K562 (cell line): Measurements from ENCODE around the gene FBXW11. TPM values are rescaled to one million over a fixed set of nuclear protein-coding genes. Genes with fewer than 3 reads are reported as not detected.

Experiments used
- ATAC-seq: fragments of 200-7000 bp; cut with Tn5 transposase; 3 replicates; pipeline ENCODE4 v1.9.1; 2020; ENCODE audit warnings: moderate library complexity
- BruUV-seq: library from RNA; stranded (reverse); fragments of 400-500 nt; replicated peaks from 2 replicates; lab custom pipeline; 2021; lab: Mats Ljungman, UMichigan
- CTCF ChIA-PET: fragments of 300-600 bp; formaldehyde crosslinking; extraction: SDS; loops from one replicate; lab custom pipeline; 2021; ENCODE audit warnings: low intra/inter-chr PET ratio; lab: Yijun Ruan, JAX
- POLR2A ChIA-PET: fragments of 300-600, 350-650 bp; sonication (Branson Sonifier 250); formaldehyde crosslinking; extraction: SDS; loops from one replicate; lab custom pipeline; 2021; ENCODE audit warnings: antibody characterized with exemption, inconsistent platforms; lab: Yijun Ruan, JAX
- DNase-seq, 4 experiments: peaks; one replicate each; pipeline versions ENCODE4 v3.0.0 to v3.0.0-alpha.2; 2011 to 2018; ENCODE audit warnings: low spot score in 3 of 4, mixed read lengths in 3 of 4; ENCODE audit errors: extremely low read depth in 1 of 4
- FAIRE-seq: peaks from 2 replicates; lab custom pipeline; 2011; peaks lifted over from hg19 to GRCh38; lab: Jason Lieb, UNC
- H2AFZ ChIP-seq: 2 replicates; pipeline ENCODE4 v1.6.0; 2011; ENCODE audit warnings: low read depth, low read length, control low read depth, inconsistent platforms
- H3K27ac ChIP-seq: fragments of 200-600 bp; 3 replicates; pipeline ENCODE4 v1.8.0; 2011; ENCODE audit warnings: low read depth, mild to moderate bottlenecking, control low read depth, inconsistent platforms, low read length, moderate library complexity, mixed read lengths; ENCODE audit errors: extremely low read depth
- H3K27me3 ChIP-seq, 2 experiments: fragments of 300-600 bp in 1 of 2; 2 replicates in 1 of 2; 3 replicates in 1 of 2; pipeline versions ENCODE4 v1.6.0 to v1.8.0; 2011; ENCODE audit warnings: inconsistent platforms in 2 of 2, low read length in 2 of 2, mild to moderate bottlenecking in 1 of 2, mixed read lengths in 1 of 2, moderate library complexity in 1 of 2; ENCODE audit not compliant: control insufficient read depth in 2 of 2, insufficient read depth in 2 of 2
- H3K36me3 ChIP-seq: fragments of 300-600 bp; 3 replicates; pipeline ENCODE4 v1.8.0; 2011; ENCODE audit warnings: mild to moderate bottlenecking, low read length, inconsistent platforms; ENCODE audit not compliant: control insufficient read depth, insufficient read depth
- H3K4me1 ChIP-seq, 2 experiments: fragments of 200-600 bp in 1 of 2; replicated peaks in 1 of 2; 2 replicates in 1 of 2; 3 replicates in 1 of 2; pipeline versions ENCODE4 v1.5.1 to v1.8.0; 2011; ENCODE audit warnings: inconsistent platforms in 2 of 2, low read length in 2 of 2, mild to moderate bottlenecking in 1 of 2, mixed read lengths in 1 of 2, moderate library complexity in 1 of 2; ENCODE audit not compliant: control insufficient read depth in 2 of 2, insufficient read depth in 2 of 2
- H3K4me2 ChIP-seq: 2 replicates; pipeline ENCODE4 v1.6.1; 2011; ENCODE audit warnings: low read length, control low read depth, inconsistent platforms, mixed read lengths; ENCODE audit not compliant: insufficient read depth
- H3K4me3 ChIP-seq: fragments of 200-600 bp; sonication (generic), shearing (Covaris generic); 2 replicates; pipeline ENCODE4 v1.5.1; 2016; ENCODE audit warnings: control low read depth, inconsistent platforms
- H3K79me2 ChIP-seq: fragments of 200-600 bp; 3 replicates; pipeline ENCODE4 v1.8.0; 2011; ENCODE audit warnings: low read length, inconsistent platforms; ENCODE audit not compliant: control insufficient read depth, insufficient read depth
- H3K9ac ChIP-seq, 2 experiments: 2 replicates each; pipeline versions ENCODE4 v1.6.0 to v1.6.1; 2011; ENCODE audit warnings: low read depth in 2 of 2, low read length in 2 of 2, control low read depth in 1 of 2, inconsistent platforms in 1 of 2, mild to moderate bottlenecking in 1 of 2, mixed read lengths in 1 of 2; ENCODE audit not compliant: insufficient read depth in 1 of 2
- H3K9me1 ChIP-seq: one replicate; pipeline ENCODE4 v1.6.0; 2011; ENCODE audit warnings: inconsistent platforms, mild to moderate bottlenecking, low read length, moderate library complexity; ENCODE audit not compliant: control insufficient read depth, insufficient read depth
- H3K9me3 ChIP-seq: replicated peaks from 2 replicates; pipeline ENCODE4 v1.5.1; 2011; ENCODE audit warnings: low read depth, low read length, inconsistent platforms; ENCODE audit not compliant: control insufficient read depth, insufficient read depth
- H4K20me1 ChIP-seq: replicated peaks from 2 replicates; pipeline ENCODE4 v1.6.1; 2011; ENCODE audit warnings: low read length, inconsistent platforms, mixed read lengths; ENCODE audit not compliant: control insufficient read depth, insufficient read depth
- BRCA1 ChIP-seq, 2 experiments: fragments of 450-650 bp in 1 of 2; sonication (generic) in 1 of 2; formaldehyde crosslinking in 1 of 2; IDR thresholded peaks; 2 replicates each; pipeline versions ENCODE4 v1.5.0 to v1.6.1; 2017 to 2020; ENCODE audit warnings: mild to moderate bottlenecking in 1 of 2, missing genetic modification reagents in 1 of 2
- CCAR2 ChIP-seq: fragments of 200-400 bp; formaldehyde crosslinking; IDR thresholded peaks from 2 replicates; pipeline ENCODE4 v1.6.1; 2017; ENCODE audit warnings: mild to moderate bottlenecking, low read depth, low read length
- HDAC2 ChIP-seq: fragments of 450-650 bp; IDR thresholded peaks from 2 replicates; pipeline ENCODE4 v1.6.1; 2016; ENCODE audit warnings: mild to moderate bottlenecking
- LARP7 ChIP-seq: fragments of 450-650 bp; IDR thresholded peaks from 2 replicates; pipeline ENCODE4 v1.6.1; 2016
- TAF9B ChIP-seq: fragments of 450-650 bp; IDR thresholded peaks from 2 replicates; pipeline ENCODE4 v1.6.1; 2018; ENCODE audit warnings: mild to moderate bottlenecking; ENCODE audit not compliant: partially characterized antibody
- TFAM ChIP-seq: fragments of 250-450 bp; sonication (Bioruptor Pico); conservative IDR thresholded peaks from 2 replicates; pipeline ENCODE4 v1.5.0; 2021; ENCODE audit warnings: mild to moderate bottlenecking, moderate library complexity
- ZBTB17 ChIP-seq: fragments of 450-650 bp; formaldehyde crosslinking; IDR thresholded peaks from 2 replicates; pipeline ENCODE4 v1.4.0; 2020; ENCODE audit warnings: mild to moderate bottlenecking
- ZNF212 ChIP-seq: fragments of 450-650 bp; formaldehyde crosslinking; IDR thresholded peaks from 2 replicates; pipeline ENCODE4 v1.4.0; 2020; ENCODE audit warnings: mild to moderate bottlenecking
- WGBS: fragments of 100-300 bp; shearing (Covaris generic); methylation state at CpG from one replicate; pipeline ENCODE4 v1.1.6; 2016; ENCODE audit warnings: low coverage, mixed read lengths; ENCODE audit not compliant: insufficient coverage; ENCODE audit errors: missing lambda C conversion rate; 5-methylcytosine and 5-hydroxymethylcytosine counted together
- in situ Hi-C: fragments of 300-500 bp; cut with MboI; formaldehyde crosslinking; loops from 4 replicates; pipeline ENCODE4 v1.15.0; 2018; ENCODE audit warnings: inconsistent platforms, mixed read lengths
- intact Hi-C: fragments of 100-400 bp; cut with micrococcal nuclease; formaldehyde crosslinking; loops from 2 replicates; pipeline ENCODE4 v1.14.2; 2022
- polyA plus RNA-seq, 8 experiments: library from polyadenylated mRNA; depleted of rRNA in 4 of 8; stranded (reverse) in 5 of 8; unstranded in 3 of 8; fragments of >200 nt; fragmentation: Nextera tagmentation in 2 of 8; fragmentation: Illumina TruSeq in 1 of 8; extraction: Ambion mirVana in 2 of 8; extraction: Trizol in 1 of 8; gene quantifications; 2 replicates each; pipeline versions ENCODE4 v1.2.1 to v1.2.3, GENCODE V29; 2011 to 2014; ENCODE audit warnings: inconsistent platforms in 1 of 8, missing spikeins in 1 of 8
- total RNA-seq, 7 experiments: library from RNA; depleted of rRNA in 6 of 7; stranded (reverse); fragments of >200 nt in 6 of 7; fragmentation: Illumina TruSeq in 2 of 7; extraction: Trizol in 2 of 7; gene quantifications; 2 replicates each; pipeline versions ENCODE4 v1.2.1 to v1.2.3, GENCODE V29; 2011 to 2021; ENCODE audit warnings: low replicate concordance in 1 of 7
- TF ChIP-seq, protein P1 (sequence below), 3 experiments: fragments of 200-800 bp in 1 of 3; sonication (Bioruptor generic) in 1 of 3; sonication (generic) in 1 of 3; formaldehyde crosslinking in 1 of 3; IDR thresholded peaks; 2 replicates each; pipeline versions ENCODE4 v1.6.1 to v1.8.0; 2016 to 2022; ENCODE audit warnings: mild to moderate bottlenecking in 2 of 3, missing compliant biosample characterization in 2 of 3, missing genetic modification characterization in 2 of 3, missing genetic modification reagents in 1 of 3
- TF ChIP-seq, protein P2 (sequence below): fragments of 450-650 bp; IDR thresholded peaks from 2 replicates; pipeline ENCODE4 v1.6.1; 2016; ENCODE audit warnings: antibody characterized with exemption
- TF ChIP-seq, protein P3 (sequence below), 2 experiments: fragments of 250-450 bp in 1 of 2; fragments of 450-650 bp in 1 of 2; sonication (Bioruptor Pico) in 1 of 2; IDR thresholded peaks; 2 replicates each; pipeline versions ENCODE4 v1.6.1 to v1.8.0; 2016 to 2021; ENCODE audit warnings: mild to moderate bottlenecking in 2 of 2, moderate library complexity in 2 of 2, missing compliant biosample characterization in 1 of 2, missing genetic modification characterization in 1 of 2
- TF ChIP-seq, protein P4 (sequence below): fragments of 200-400 bp; formaldehyde crosslinking; IDR thresholded peaks from 2 replicates; pipeline ENCODE4 v1.6.1; 2017; ENCODE audit warnings: mild to moderate bottlenecking, low read depth, low read length, moderate library complexity
- TF ChIP-seq, protein P5 (sequence below): sonication (generic); IDR thresholded peaks from 2 replicates; pipeline ENCODE4 v1.6.1; 2016

FBXW11 gene
- total and polyA plus RNA-seq, 9 of the 15 experiments (the other 6 are each of a cell fraction or from before 2014, with no cell fraction given): 3.0 to 28.6 (median 23.6) TPM

DNA sequence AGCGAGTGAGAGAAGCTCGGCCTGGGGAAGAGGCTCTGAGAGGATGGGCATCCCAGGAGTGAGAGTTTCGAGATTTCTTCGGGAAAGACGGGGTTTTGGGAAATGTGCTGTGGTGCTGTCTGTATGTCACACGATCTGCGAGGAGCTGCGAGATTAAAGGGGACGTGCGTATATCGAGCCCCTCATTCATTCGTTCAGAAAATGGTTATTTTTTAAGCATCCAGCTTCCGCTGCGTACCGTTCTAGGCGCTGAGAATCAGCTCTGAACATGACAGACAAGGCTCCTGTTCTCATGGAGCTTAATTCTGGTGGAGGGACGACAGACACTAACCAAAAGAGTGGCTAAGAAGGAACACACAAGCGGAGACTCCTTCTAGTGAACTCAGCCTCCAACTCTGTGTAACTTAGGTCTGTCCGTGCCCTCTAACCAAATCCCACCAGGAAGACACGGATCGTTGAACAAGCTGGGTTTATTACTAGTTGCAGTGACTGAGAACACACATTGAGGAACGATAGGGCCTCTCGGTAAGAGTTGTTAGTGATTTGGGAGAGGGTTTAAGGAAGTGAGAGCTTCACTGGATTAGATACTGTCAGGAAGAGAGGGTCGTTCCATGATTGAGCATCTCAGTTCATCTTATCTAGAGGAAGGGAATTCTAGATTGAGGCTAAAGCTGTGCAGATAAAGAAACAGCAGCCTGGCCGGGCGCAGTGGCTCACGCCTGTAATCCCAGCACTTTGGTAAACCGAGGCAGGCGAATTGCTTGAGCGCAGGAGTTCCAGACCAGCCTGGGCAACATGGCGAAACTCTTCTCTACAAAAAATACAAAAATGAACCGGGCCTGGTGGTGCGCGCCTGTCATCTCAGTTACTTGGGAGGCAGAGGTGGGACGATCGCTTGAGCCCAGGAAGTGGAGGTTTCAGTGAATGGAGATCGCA lies 1.0 kb upstream of the FBXW11 start:
- peak overlapping the region; percentile 100 for H3K27ac ChIP-seq
- peaks cover 9% of the 10 kb centered on the region for H4K20me1 ChIP-seq
- no peaks in the 10 kb centered on the region for H3K36me3 ChIP-seq
- no peak for ATAC-seq
- H3K4me1 ChIP-seq: peaks cover 19 to 31% of the 10 kb centered on the region in 2 experiments
- H3K9ac ChIP-seq: peak overlapping the region; percentile 98 to 100
- TSS peak; percentile 92 for BruUV-seq
- peak overlapping the region; percentile 99 for H3K4me2 ChIP-seq
- in situ Hi-C loops (no loop called here), intact Hi-C loops (loop anchor here (5.0 kb wide), 1 partner anchor 55 kb away; no protein-coding TSS in a partner anchor)
- H3K27me3 ChIP-seq: no peaks in the 10 kb centered on the region
- WGBS: 28% methylated on average over 37 of the region's 37 CpGs
- FAIRE-seq: peak; percentile 37
- ChIA-PET CTCF (no interaction called here), POLR2A (interaction anchor here (0.6 to 2.8 kb wide), 10 partner anchors 8 to 426 kb away, joined by 3 to 20 read pairs (median 4); no protein-coding TSS in a partner anchor)
- no peaks in the 10 kb centered on the region for H3K9me1 ChIP-seq
- DNase-seq: peak in 1 of 4 experiments; percentile 16
- peaks cover 44% of the 10 kb centered on the region for H3K79me2 ChIP-seq
- H2AFZ ChIP-seq: peak overlapping the region; percentile 100
- H3K9me3 ChIP-seq: no peaks in the 10 kb centered on the region
- peak overlapping the region; percentile 93 for H3K4me3 ChIP-seq
- TF ChIP-seq ZNF212 (CRISPR knock-in tag) (no peak), TFAM (CRISPR knock-in tag) (no peak), ZBTB17 (no peak), LARP7 (0 out of 2 replicates have a peak, but pooled peaks have one; percentile 14), CCAR2 (no peak), BRCA1 (IDR thresholded peaks at IDR 0.05) (no peak), BRCA1 (CRISPR knock-in tag; IDR thresholded peaks at IDR 0.05) (no peak), HDAC2 (0 out of 2 replicates have a peak, but pooled peaks have one; percentile 34), TAF9B (no peak)
- TF ChIP-seq, protein P1, sequence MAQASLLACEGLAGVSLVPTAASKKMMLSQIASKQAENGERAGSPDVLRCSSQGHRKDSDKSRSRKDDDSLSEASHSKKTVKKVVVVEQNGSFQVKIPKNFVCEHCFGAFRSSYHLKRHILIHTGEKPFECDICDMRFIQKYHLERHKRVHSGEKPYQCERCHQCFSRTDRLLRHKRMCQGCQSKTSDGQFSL (CRISPR knock-in tag; IDR thresholded peaks at IDR 0.05): no peak
- TF ChIP-seq, protein P1 (tag; IDR thresholded peaks at IDR 0.05): no peak
- TF ChIP-seq, protein P2, sequence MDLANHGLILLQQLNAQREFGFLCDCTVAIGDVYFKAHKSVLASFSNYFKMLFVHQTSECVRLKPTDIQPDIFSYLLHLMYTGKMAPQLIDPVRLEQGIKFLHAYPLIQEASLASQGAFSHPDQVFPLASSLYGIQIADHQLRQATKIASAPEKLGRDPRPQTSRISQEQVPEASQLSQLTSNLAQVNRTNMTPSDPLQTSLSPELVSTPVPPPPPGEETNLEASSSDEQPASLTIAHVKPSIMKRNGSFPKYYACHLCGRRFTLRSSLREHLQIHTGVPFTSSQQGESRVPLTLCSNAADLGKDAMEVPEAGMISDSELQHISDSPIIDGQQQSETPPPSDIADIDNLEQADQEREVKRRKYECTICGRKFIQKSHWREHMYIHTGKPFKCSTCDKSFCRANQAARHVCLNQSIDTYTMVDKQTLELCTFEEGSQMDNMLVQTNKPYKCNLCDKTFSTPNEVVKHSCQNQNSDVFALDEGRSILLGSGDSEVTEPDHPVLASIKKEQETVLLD: 0 out of 2 replicates have a peak, but pooled peaks have one; percentile 16
- TF ChIP-seq, protein P3, sequence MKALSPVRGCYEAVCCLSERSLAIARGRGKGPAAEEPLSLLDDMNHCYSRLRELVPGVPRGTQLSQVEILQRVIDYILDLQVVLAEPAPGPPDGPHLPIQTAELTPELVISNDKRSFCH (CRISPR knock-in tag; IDR thresholded peaks at IDR 0.05): no peak
- TF ChIP-seq, protein P3 (tag; IDR thresholded peaks at IDR 0.05): no peak
- TF ChIP-seq, protein P4, sequence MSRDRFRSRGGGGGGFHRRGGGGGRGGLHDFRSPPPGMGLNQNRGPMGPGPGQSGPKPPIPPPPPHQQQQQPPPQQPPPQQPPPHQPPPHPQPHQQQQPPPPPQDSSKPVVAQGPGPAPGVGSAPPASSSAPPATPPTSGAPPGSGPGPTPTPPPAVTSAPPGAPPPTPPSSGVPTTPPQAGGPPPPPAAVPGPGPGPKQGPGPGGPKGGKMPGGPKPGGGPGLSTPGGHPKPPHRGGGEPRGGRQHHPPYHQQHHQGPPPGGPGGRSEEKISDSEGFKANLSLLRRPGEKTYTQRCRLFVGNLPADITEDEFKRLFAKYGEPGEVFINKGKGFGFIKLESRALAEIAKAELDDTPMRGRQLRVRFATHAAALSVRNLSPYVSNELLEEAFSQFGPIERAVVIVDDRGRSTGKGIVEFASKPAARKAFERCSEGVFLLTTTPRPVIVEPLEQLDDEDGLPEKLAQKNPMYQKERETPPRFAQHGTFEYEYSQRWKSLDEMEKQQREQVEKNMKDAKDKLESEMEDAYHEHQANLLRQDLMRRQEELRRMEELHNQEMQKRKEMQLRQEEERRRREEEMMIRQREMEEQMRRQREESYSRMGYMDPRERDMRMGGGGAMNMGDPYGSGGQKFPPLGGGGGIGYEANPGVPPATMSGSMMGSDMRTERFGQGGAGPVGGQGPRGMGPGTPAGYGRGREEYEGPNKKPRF: no peak
- TF ChIP-seq, protein P5, sequence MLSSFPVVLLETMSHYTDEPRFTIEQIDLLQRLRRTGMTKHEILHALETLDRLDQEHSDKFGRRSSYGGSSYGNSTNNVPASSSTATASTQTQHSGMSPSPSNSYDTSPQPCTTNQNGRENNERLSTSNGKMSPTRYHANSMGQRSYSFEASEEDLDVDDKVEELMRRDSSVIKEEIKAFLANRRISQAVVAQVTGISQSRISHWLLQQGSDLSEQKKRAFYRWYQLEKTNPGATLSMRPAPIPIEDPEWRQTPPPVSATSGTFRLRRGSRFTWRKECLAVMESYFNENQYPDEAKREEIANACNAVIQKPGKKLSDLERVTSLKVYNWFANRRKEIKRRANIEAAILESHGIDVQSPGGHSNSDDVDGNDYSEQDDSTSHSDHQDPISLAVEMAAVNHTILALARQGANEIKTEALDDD: peak; percentile 70
